ENCODE data around the gene TLR7. TPM values are rescaled to one million over a fixed set of nuclear protein-coding genes. Genes with fewer than 3 reads are reported as not detected.

The TLR7 gene
- polyA plus RNA-seq, 4 donors, result 0.45 to 2.6 (median 0.55) TPM

GRCh38 chrX:12890467-12890866 is 23.6 kb downstream of the TLR7 start:
- DNase-seq (ENCODE audit: low read depth in 4 of 4, low spot score in 3 of 4), result no peak

GRCh38 chrX:12891171-12891570 is 24.3 kb downstream of the TLR7 start:
- DNase-seq (ENCODE audit: low read depth in 4 of 4, low spot score in 3 of 4), result no peak

GRCh38 chrX:12891915-12892506 is 25.1 kb downstream of the TLR7 start:
- no peak for DNase-seq (ENCODE audit: low read depth in 4 of 4, low spot score in 3 of 4)

- DNase-seq (ENCODE audit: low read depth in 4 of 4, low spot score in 3 of 4), result no peak
Measured at GRCh38 chrX:12892716-12893115, 25.8 kb downstream of the TLR7 start.

- peak in 2 of 4 donors; percentile 8 for DNase-seq (ENCODE audit: low read depth in 4 of 4, low spot score in 3 of 4)
Measured at GRCh38 chrX:12894074-12895030, 27.5 kb downstream of the TLR7 start.

- DNase-seq (ENCODE audit: low read depth in 4 of 4, low spot score in 3 of 4), result no peak
Measured at GRCh38 chrX:12895866-12896265, 29.0 kb downstream of the TLR7 start.

- DNase-seq (ENCODE audit: low read depth in 4 of 4, low spot score in 3 of 4), result no peak
Measured at GRCh38 chrX:12896935-12897334, 30.1 kb downstream of the TLR7 start.

- DNase-seq (ENCODE audit: low read depth in 4 of 4, low spot score in 3 of 4), result no peak
Measured at GRCh38 chrX:12898073-12898472, 31.2 kb downstream of the TLR7 start.

- no peak for DNase-seq (ENCODE audit: low read depth in 4 of 4, low spot score in 3 of 4)
Measured at GRCh38 chrX:12899506-12899905, 32.6 kb downstream of the TLR7 start.

- peak in 2 of 4 donors; percentile 10 to 29 for DNase-seq (ENCODE audit: low read depth in 4 of 4, low spot score in 3 of 4)
Measured at GRCh38 chrX:12901486-12901885, 34.6 kb downstream of the TLR7 start.

- no peak for DNase-seq (ENCODE audit: low read depth in 4 of 4, low spot score in 3 of 4)
Measured at GRCh38 chrX:12903646-12904045, 36.8 kb downstream of the TLR7 start.

- DNase-seq (ENCODE audit: low read depth in 4 of 4, low spot score in 3 of 4), result no peak
Measured at GRCh38 chrX:12906046-12906761, 39.3 kb downstream of the TLR7 start, which contains the start of gene TLR8. Gene TLR8, plus strand, starts transcription at chrX:12906620. Its CDS starts 87 bp downstream, at chrX:12906707.

- DNase-seq (ENCODE audit: low read depth in 4 of 4, low spot score in 3 of 4), result no peak
Measured at GRCh38 chrX:12910423-12911121, 43.7 kb downstream of the TLR7 start.

- DNase-seq (ENCODE audit: low read depth in 4 of 4, low spot score in 3 of 4), result no peak
Measured at GRCh38 chrX:12911122-12911470, 44.2 kb downstream of the TLR7 start.

GRCh38 chrX:12912791-12913482 is 46.1 kb downstream of the TLR7 start:
- DNase-seq (ENCODE audit: low read depth in 4 of 4, low spot score in 3 of 4), result no peak

GRCh38 chrX:12917753-12918152 is 50.9 kb downstream of the TLR7 start:
- DNase-seq (ENCODE audit: low read depth in 4 of 4, low spot score in 3 of 4), result no peak

- DNase-seq (ENCODE audit: low read depth in 4 of 4, low spot score in 3 of 4), result no peak
Measured at GRCh38 chrX:12919051-12919450, 52.2 kb downstream of the TLR7 start.

- DNase-seq (ENCODE audit: low read depth in 4 of 4, low spot score in 3 of 4), result no peak
Measured at GRCh38 chrX:12919620-12920019, 52.7 kb downstream of the TLR7 start.

- DNase-seq (ENCODE audit: low read depth in 4 of 4, low spot score in 3 of 4), result no peak
Measured at GRCh38 chrX:12920990-12921389, 54.1 kb downstream of the TLR7 start.
